Activated CD4-positive, alpha-beta T cell treated with anti-CD3 and anti-CD28 coated beads for 48 hours (primary cell): ENCODE measurements around the gene MAP1B.
"Not testable (repeated sequence)": the region's sequence is repeated elsewhere in the genome, so short reads cannot be mapped to it uniquely, and the experiment has no call there.

Experiments
- DNase-seq: peaks from one replicate; pipeline ENCODE4 v3.0.0-alpha.2; 2020

The MAP1B gene

GRCh38 chr5:72107131-72107900, at the start of gene MAP1B:
TSS of gene MAP1B (plus strand) at chr5:72107475. CDS start at chr5:72107532, 57 bp downstream.
- no peak for DNase-seq

GRCh38 chr5:72057816-72058215, 49.5 kb upstream of the MAP1B start:
- no peak for DNase-seq

DNA sequence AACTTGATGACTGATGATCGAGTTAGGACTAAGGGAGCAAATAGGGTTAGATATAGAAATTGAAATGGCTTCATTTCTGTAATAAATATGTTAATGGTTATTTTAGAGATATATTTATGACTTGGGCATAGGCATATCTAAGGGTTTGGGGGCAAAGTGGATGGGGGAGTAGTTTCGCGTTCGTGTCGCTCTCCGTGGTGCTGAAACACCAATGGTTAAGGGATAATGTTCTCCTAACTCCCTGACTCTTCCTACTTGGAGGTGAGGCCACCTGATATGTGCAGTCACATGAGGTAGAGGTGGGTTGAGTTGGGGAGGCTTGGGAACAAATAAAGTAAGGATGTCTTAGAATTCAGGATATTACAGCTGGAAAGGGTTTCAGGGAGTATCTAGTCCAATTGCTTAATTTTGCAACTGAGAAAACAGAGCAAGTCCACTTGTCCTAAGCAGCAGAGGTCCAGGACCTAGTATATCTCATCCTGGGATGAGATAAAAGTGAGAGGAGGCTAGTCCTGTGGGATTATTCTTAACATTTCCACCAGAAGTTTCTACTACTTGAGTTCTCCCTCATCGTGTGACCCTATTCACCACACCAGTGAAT, 44.0 kb upstream of the MAP1B start:
- peak; percentile 11 for DNase-seq

DNA sequence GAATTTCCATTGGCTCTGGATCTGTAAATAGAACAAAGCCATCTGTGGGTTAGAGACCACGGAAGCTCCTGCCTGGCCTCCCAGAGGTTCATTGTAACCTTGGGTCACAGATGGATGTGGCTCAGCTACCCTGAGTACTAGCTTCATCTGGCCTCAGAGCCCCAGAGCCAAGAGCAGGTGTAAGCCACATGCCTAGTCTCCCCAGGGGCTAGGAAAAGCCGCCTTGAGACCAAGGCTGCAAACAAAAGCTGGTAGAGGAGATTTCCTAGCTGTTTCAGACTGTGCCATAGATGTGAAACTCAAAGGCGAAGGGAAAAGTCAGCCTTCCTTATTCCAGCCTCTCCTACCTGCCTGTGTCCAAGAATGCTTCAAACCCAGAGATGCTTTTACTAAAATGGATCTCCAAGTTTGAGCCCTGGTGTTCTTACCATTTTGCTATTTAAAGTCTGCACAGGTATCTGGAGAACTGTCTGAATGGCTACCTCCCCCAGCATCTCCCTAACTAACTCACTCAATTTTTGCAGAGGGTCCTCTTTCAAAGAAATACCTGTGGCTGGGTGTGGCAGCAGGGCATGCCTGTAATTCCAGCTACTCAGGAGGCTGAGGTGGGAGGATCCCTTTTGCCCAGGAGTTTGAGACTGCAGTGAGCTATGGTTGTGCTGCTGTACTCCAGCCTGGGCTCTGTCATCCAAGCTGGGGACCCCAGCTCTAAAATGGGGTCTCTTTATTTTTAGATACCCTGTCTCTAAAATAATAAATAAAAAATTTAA, 42.3 kb upstream of the MAP1B start:
- DNase-seq: no peak

DNA sequence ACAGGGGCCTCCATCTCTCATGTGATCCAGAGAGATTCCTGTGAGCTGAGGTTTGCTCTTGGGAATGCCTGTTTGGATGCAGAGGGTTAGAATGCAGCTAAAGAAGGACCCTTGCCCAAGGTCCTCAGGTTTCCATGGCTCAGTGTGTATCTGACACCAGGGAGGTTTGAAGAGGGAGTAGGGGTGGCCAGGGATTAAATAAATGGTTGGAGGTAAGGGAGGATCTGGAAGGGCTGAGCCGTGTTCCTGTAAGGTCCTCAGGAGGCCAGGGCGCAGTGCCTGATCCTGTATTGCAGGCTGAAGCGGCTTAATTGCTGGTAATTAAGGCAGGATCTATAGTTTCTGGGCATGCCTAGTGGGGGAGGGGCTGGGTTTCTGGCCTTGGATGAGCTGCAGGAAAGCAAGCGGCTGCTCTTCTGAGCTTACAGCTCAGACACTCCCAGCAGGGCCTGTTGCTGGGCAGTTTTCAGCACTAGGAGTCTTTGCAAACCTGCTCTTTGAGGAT, 41.5 kb upstream of the MAP1B start:
- no peak for DNase-seq

DNA sequence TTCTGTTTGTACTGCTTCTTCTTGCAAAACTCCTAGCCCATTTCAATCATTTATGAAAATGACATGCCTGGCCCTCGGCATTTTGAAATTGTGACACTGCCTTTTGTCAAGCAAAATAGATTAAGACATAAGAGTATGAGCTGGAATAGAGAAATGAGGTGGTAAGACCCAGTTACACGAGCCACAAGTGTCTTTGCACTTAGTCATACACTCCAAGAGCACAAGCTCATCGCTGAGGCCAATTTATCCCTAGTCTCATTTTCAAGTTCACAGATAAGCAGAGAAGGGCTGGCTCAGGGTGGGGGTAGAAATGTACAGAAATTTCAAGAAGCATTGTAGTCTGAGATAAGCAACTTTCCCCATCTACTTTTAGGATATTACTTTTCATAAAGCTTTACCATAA, 40.6 kb upstream of the MAP1B start:
- no peak for DNase-seq

- DNase-seq: no peak
These were observed 39.4 kb upstream of the MAP1B start for GRCh38 chr5:72067682-72068470.

DNA sequence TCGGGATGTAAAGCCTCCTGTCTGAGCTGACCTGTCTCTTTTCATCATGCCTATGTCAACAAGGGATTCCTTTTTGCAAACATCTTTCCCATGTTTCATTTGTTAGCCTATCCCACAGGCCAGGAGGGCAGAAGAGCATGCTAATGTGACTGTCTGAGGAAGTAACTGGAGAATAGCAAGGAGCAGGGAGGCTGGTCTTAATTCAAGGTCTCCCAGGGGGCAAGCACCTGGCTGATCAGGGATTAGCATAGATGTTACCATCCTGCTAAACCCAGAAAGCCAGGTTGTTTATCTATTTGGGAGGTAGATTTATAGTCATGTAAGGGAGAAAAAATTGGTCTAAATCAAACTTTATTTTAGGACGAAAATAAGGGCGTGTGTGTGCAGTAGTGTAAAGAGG, 36.7 kb upstream of the MAP1B start:
- DNase-seq: no peak

GRCh38 chr5:72071906-72072305, 35.4 kb upstream of the MAP1B start:
- no peak for DNase-seq

GRCh38 chr5:72074251-72074650, 33.0 kb upstream of the MAP1B start:
- no peak for DNase-seq

GRCh38 chr5:72075461-72075860, 31.8 kb upstream of the MAP1B start:
- DNase-seq: no peak

- no peak for DNase-seq
These were observed 30.5 kb upstream of the MAP1B start for GRCh38 chr5:72076621-72077300.

- DNase-seq: no peak
These were observed 29.9 kb upstream of the MAP1B start for GRCh38 chr5:72077390-72077789.

GRCh38 chr5:72079288-72079687, 28.0 kb upstream of the MAP1B start:
- no peak for DNase-seq

- no peak for DNase-seq
These were observed 25.2 kb upstream of the MAP1B start for GRCh38 chr5:72082048-72082447.

DNA sequence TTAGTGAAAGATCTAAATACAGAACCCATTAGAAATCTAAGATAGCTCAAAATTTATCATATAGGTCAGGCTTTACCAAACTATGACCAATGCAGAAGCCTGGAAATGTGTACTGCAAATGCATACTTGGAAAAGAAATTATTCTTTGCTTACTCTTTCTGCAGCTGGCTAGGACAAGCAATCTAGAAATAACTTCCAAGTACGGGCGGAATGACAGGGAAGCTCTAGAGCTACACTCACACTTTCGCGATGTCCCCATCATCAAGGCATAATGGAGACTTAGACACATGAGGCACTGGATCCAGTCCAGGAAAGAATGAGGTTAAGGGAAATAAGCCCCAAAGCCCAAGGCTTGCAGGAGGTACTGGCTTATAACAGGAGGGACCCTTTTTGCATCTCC, 22.4 kb upstream of the MAP1B start:
- DNase-seq: no peak

DNA sequence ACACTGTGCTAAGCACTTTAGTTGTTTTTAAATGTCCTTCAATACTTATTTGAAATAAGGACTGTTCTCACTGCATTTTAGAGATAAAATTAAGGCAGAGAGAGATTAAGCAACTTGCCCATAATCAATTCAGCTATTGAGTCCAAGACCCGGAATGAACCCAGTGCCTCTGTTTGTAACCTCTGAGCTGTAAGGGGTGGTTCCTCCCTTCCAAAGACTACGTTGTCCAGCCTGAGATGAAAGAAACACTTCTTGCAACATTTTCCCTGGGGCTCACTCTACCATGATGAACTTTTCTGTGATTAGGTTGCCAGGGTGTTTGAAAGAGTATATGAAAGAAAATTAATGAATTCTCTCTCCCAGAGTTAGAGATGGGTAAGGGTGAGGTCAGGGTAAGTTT, 22.0 kb upstream of the MAP1B start:
- no peak for DNase-seq

DNA sequence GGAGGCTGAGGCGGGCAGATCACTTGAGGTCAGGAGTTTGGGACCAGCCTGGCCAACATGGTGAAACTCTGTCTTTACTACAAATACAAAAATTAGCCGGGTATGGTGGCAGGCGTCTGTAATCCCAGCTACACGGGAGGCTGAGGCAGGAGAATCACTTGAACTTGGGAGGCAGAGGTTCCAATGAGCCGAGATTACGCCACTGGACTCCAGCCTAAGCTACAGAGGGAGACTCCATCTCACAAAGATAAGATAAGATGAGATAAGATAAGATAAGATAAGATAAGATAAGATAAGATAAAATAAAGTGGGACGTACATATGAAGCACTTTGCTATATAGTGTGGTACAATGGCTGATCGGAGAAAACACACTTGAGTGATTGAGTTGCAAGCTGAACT, 17.6 kb upstream of the MAP1B start:
- DNase-seq: not testable (repeated sequence)

- DNase-seq: no peak
These were observed 15.2 kb upstream of the MAP1B start for GRCh38 chr5:72092074-72092473.

GRCh38 chr5:72093217-72093616, 14.1 kb upstream of the MAP1B start:
- no peak for DNase-seq

DNA sequence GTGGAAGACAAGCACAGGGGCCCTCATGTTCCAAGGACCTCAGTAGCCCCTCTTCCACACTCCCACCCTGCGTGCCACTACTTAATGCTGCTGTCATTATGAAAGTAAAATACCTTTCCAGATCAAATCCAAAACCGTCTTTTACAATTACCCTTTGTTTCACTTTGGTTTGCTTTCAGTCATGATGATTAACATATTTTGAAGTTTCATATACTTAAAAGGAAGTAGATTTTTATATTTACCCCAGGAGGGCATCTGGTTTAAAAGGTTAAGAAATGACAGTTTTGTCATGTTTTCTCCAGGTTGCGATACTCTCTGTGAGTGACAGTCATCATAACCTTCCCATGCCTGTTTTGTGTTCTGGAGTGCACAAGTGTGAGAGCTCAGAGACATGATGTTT, 13.5 kb upstream of the MAP1B start:
- no peak for DNase-seq

DNA sequence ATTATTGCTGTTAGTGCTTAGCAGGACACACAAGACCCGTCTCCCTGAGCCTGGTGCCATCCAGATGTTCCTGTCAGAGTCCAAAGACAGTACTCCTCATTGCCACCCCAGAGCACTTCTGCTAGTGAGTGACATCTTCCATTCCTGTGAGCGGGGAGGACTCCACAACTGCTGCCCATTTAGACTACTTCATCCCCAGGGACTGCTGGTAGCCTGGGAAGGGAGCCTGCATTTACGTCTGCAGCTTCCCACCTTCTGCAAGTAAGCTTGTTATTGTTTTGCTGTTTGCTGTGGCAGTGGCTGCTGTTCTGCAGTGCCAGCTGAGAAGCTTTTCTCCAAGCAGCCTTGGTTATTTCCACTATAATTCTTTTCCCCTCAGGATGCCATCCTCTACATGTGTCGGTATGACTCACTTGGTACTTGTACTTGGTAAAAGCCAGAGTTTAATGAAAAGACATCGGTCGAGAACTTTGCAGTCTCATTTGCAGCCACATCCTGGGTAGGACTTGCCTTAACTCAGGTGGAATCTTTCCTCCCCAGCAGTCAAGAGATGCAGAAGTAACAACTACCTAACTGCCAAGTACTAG, 10.6 kb upstream of the MAP1B start:
- no peak for DNase-seq
